Fibroblast of lung (primary cell): Measurements from ENCODE around the gene MAP1LC3B2.

ENCODE experiments used
- EZH2 ChIP-seq: IDR thresholded peaks from 2 replicates; pipeline ENCODE4 v1.5.1; 2012; ENCODE audit warnings: low read length, control low read depth, mild to moderate bottlenecking; ENCODE audit errors: missing control alignments
- TF ChIP-seq, protein P1 (sequence below), 2 donors: IDR thresholded peaks in 1 of 2; conservative IDR thresholded peaks in 1 of 2; 1 replicate in 1 of 2; 2 replicates in 1 of 2; pipeline ENCODE4 v1.5.1; 2011 to 2012; ENCODE audit warnings: low read length in 2 of 2, control low read depth in 1 of 2, inconsistent platforms in 1 of 2, low read depth in 1 of 2, mild to moderate bottlenecking in 1 of 2

DNA sequence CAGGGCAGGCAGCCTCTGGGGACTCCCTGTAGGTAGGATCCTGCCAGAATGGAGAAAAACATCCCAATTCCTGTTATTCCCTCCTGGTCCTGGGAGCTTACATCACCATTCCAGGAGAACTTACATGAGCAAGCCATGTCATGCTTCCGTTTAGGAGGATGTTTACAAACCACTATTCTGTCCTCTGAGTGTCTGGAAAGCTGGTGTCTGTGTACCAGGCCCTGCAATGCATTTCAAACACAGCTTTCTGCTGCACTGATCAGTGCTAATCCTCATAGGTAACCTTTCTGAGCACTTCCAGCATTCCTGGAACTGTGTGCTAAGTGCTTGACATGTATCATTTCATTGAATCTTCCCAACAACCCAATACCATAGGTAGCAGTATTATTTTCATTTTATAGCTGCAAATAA lies 19.8 kb upstream of the MAP1LC3B2 start:
- TF ChIP-seq, protein P1, sequence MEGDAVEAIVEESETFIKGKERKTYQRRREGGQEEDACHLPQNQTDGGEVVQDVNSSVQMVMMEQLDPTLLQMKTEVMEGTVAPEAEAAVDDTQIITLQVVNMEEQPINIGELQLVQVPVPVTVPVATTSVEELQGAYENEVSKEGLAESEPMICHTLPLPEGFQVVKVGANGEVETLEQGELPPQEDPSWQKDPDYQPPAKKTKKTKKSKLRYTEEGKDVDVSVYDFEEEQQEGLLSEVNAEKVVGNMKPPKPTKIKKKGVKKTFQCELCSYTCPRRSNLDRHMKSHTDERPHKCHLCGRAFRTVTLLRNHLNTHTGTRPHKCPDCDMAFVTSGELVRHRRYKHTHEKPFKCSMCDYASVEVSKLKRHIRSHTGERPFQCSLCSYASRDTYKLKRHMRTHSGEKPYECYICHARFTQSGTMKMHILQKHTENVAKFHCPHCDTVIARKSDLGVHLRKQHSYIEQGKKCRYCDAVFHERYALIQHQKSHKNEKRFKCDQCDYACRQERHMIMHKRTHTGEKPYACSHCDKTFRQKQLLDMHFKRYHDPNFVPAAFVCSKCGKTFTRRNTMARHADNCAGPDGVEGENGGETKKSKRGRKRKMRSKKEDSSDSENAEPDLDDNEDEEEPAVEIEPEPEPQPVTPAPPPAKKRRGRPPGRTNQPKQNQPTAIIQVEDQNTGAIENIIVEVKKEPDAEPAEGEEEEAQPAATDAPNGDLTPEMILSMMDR (conservative IDR thresholded peaks at IDR 0.05 in 1 of 2, IDR thresholded peaks at IDR 0.05 in 1 of 2; ENCODE audit: low read depth in 1 of 2, low read length in 2 of 2): no peak
- TF ChIP-seq EZH2: no peak
